Stimulated activated CD8-positive, alpha-beta memory T cell treated with anti-CD3 and anti-CD28 coated beads, Interleukin-15, amount 100 ng/mL, for 24 hours (primary cell): ENCODE measurements around the gene CD99L2.
"Not testable (repeated sequence)": the region's sequence is repeated elsewhere in the genome, so short reads cannot be mapped to it uniquely, and the experiment has no call there.

Source experiments
- DNase-seq: peaks from one replicate; pipeline ENCODE4 v3.0.0-alpha.2; 2020; ENCODE audit warnings: low read depth

The CD99L2 gene

DNA sequence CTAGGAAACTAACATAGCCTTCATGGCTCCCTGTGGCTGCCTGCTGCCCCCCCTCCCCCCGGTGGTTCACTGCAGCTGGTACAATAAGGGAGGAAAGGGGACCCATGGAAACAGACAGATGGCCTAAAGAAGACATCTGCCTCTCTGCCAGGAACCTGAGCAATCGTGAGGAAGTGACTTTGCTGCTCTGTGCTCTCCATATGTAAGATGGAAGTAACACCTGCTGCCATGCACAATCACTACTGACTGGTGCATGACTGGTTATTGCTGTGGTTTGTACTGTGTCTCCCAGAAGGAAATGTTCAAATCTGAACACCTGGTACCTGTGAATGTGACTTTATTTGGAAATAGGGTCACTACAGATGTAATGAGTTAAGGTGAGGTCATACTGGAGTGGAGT lies 43.6 kb downstream of the CD99L2 start:
- DNase-seq: no peak

DNA sequence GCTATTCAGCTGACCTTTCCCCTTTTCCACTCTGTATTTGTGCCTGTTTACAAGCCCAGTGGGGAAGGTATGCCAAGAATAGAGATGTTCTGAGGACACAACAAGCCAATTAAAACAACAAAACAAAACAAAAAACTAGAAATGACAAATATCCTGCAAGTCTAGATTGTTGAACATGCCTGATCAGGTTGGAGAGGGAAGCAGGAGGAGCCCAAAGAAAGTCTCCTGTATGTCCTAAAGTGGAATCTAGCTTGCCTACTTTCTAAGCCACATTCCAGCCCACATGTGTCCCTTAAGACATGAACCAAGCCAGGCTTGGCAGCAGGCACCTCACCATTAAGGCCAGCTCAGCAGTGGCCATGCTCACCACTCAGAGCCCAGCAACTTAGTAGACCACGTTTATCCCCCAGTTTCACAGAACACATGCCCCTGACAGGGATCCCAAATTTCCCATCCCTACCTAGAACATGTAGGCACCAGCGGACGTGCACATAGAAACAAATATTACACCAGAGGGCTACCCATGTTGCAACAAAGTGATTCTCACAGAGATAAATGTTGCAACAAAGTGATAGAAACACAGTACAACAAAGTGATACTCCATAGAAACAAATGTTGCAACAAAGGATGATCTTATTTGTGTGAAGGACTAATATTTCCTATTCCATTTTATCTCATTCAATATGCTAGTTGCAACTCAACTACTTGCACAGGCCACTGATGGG lies 48.3 kb downstream of the CD99L2 start:
- DNase-seq: no peak

- DNase-seq: no peak
Measured at GRCh38 chrX:150849486-150849885, 49.0 kb downstream of the CD99L2 start.

- no peak for DNase-seq
Measured at GRCh38 chrX:150848914-150849365, 49.5 kb downstream of the CD99L2 start.

GRCh38 chrX:150847088-150847487 lies 51.4 kb downstream of the CD99L2 start:
- no peak for DNase-seq

DNA sequence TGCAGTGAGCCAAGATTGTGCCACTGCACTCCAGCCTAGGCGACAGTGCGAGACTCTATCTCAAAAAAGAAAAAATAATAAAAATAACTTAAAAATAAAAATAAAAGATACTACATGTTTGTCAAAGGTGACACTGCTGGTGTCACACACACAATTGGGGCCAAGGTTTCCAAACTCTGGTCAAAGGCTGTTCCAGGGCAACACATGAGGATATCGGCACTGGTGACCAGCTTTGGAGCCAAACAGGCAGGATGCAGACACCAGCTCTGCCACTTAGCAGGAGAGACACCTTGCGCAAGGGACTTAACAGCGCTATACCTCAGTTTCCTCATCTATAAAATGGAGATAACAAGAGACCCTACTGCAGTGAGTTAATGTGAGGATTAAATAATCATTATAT lies 52.3 kb downstream of the CD99L2 start:
- DNase-seq: no peak

GRCh38 chrX:150845091-150845490 lies 53.4 kb downstream of the CD99L2 start:
- no peak for DNase-seq

DNA sequence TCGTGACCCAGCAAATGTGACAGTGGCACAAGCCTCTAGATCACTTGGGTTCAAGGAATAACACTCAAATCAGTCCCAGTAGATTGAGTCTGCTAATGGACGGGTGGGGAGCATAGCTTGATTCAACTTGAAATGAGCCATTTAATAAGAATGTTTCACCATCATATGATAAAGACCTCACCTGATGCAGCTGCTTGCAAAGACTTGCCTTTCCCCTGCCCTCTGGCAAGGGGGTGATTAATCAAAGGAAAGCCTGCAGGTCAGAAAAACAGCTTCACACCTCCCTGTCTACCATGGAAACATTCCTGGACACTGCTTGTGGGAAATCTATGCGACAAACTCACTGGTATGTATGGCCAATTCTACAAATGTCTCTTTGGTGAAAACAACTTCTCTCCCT lies 54.5 kb downstream of the CD99L2 start:
- DNase-seq: no peak

- DNase-seq: no peak
Measured at GRCh38 chrX:150842198-150842685, 56.2 kb downstream of the CD99L2 start.

DNA sequence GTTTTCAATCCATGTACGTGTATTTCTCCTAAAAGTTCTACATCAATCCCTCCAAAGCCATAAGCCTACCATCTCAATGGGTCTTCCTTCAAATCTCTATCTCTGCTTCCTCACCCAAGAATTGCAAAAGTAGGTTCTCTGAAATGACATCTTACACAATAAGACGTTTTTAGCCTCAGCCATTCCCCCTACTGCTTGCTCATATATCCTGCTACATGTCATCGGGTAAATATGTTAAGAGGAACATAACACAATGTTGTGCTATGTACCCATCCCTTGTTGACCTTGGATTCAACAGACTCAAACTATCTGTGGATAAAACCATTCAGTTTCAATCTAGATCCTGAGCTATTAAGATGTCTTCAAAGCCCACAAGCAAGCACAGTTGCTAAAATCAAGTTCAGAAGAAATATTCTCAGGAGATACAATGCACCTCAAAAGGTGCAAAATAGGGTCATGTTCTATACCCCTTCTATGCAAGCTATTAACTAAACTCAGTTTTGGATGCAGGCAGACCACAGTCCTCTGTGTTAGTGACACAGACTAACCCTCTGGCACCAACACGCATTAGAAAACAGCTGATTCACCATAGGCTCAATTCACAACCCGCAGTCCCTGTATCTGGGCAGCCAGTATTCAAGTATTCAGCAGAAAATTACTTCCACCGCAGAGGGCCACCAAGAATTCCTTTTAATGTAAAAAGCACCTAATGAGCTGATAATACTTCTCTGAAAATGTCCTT lies 56.8 kb downstream of the CD99L2 start:
- DNase-seq: no peak

DNA sequence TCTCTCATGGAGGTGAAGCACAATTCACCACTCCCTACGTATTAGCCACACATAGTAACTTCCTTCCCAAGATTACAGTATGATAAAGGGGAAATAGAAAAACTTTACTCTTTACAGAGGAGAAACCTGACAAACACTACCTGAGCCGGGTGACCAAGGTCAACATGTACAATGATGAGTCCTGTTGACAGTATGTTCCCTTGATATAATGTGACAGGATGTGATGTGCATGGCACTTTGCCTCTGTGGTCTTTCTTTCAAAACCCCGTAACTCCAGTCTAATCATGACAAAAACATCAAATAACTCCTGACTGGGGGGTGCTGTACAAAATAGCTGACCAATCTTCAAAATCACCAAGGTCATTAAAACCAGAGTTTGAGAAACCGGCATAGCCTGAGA lies 60.6 kb downstream of the CD99L2 start:
- DNase-seq: no peak

DNA sequence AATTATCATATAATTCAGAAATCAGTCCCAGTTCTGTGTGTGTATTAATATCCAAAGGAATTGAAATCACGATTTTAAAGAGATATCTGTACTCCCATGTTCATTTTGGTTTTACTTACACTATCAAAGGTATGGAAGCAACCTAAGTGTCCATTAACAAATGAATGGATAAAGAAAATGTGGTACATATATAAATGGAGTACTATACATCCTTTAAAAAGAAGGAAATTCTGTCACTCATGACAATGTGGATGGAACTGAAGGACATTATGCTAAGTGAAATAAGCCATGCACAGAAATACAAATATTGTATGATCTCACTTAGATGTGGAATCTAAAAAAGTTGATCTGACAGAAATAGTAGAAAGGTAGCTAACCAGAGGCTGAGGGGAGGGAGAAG lies 63.8 kb downstream of the CD99L2 start:
- DNase-seq: no peak

- DNase-seq: no peak
Measured at GRCh38 chrX:150833454-150834056, 64.9 kb downstream of the CD99L2 start.

GRCh38 chrX:150831863-150832262 lies 66.6 kb downstream of the CD99L2 start:
- DNase-seq: no peak

DNA sequence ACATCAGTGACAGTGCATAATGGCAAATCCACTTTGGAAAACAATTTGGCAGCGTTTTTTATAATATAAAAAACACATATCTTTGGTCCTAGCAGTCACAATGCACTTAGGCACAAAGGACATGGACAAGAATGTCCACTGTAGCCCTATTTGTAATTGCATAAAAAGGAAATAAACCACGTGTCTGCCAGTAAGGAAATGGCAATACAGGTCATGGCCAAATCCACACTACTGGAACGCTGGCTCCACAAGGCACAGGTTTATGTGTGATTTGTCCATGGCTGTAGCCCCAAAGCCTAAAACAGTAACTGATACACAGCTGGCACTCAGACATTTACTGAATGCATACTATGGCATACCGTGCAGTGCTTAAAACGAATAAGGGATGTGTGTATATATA lies 69.7 kb downstream of the CD99L2 start:
- DNase-seq: no peak

GRCh38 chrX:150824352-150824751 lies 74.1 kb downstream of the CD99L2 start:
- not testable (repeated sequence) for DNase-seq

- DNase-seq: not testable (repeated sequence)
Measured at GRCh38 chrX:150823826-150824225, 74.6 kb downstream of the CD99L2 start.

DNA sequence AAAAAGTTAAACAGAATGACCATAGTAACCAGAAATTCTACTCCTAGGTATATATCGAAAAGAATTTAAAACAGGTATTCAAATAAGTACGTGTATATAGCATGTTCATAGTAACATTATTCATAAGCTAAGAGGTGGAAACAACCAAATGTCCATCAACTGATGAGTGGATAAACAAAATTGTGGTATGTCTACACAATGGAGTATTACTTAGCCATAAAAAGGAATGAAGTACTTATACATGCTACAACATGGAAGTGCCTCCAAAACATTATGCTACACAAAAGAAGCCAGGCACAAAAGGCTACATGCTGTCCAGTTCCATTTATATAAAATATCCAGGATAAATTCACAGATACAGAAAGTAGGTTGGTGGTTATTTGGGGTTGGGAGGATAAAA lies 76.5 kb downstream of the CD99L2 start:
- no peak for DNase-seq

GRCh38 chrX:150813922-150814321 lies 84.5 kb downstream of the CD99L2 start:
- no peak for DNase-seq

GRCh38 chrX:150806827-150807226 lies 91.6 kb downstream of the CD99L2 start:
- DNase-seq: no peak

DNA sequence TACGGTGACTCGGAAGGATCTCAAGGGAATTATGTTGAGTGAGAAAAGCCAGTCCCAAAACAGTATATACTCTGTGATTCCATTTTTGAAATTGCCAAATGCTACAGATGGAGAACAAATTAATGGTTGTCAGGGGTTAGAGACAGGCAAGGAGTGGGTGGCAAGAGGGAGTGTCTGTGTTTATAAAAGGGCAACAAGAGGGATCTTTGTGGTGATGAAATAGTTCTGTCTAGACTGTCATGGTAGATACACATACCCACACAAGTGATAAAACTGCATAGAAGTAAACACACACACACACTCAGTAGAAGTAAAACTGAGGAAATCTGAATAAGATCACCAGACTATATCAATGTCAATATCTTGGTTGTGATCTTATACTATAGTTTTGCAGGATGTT lies 92.7 kb downstream of the CD99L2 start:
- no peak for DNase-seq

DNA sequence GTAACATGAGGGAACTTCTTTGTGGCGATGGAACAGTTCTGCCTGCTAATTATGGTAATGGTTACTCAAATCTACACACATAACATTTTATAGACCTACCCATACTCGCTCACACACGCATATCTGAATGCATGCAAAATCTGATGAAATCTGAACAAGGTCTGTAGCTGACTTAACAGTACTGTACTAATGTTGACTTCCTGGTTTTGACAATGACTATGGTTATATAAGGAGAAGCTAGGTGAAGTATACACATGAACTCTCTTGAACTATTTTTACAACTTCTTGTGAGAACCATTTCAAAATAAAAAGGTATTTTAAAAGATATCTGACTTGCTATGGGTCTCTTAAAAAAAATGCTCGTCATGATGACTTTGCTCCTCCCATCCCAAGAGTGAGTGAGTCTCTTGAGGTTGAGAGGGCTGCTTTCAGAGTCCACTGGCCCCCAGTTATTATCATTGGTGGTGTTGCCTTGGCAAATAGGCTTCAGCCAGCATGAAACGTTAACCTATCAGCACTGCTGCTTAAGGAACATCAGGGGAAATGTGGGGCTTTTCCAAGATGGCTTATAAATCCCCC lies 105.4 kb downstream of the CD99L2 start:
- no peak for DNase-seq

- DNase-seq: no peak
Measured at GRCh38 chrX:150790021-150790420, 108.4 kb downstream of the CD99L2 start.
